Left lobe of liver (tissue), 2 donors: ENCODE results near the gene CDAN1. TPM values are rescaled to one million over a fixed set of nuclear protein-coding genes. Genes with fewer than 3 reads are reported as not detected.

Source experiments
- ATAC-seq: fragments of 200-7000 bp; cut with Tn5 transposase; one replicate; pipeline ENCODE4 v1.9.1; 2020; ENCODE audit warnings: mild to moderate bottlenecking, moderate library complexity
- DNase-seq: peaks from one replicate; pipeline ENCODE4 v3.0.0-alpha.2; 2020; ENCODE audit warnings: low spot score
- total RNA-seq: library from RNA; stranded (reverse); gene quantifications from one replicate; pipeline ENCODE4 v1.2.1, GENCODE V29; 2021
- donor health status: DM: no; HTN: no; CAD: no; lungs with moderate emphysema.
- donor health status: DM: no; HTN: yes; CAD: no.

The CDAN1 gene
- total RNA-seq, 1 donor from 2014 or later: 10.1 TPM

GRCh38 chr15:42734076-42734672 is 2.8 kb downstream of the CDAN1 start:
- no peak for DNase-seq
- ATAC-seq: no peak

- DNase-seq (no peak), ATAC-seq (no peak)
Observed at GRCh38 chr15:42733027-42733426, 3.9 kb downstream of the CDAN1 start.

GRCh38 chr15:42732095-42732827 is 4.7 kb downstream of the CDAN1 start:
- DNase-seq: no peak
- no peak for ATAC-seq

GRCh38 chr15:42731461-42731860 is 5.5 kb downstream of the CDAN1 start:
- no peak for ATAC-seq
- DNase-seq: no peak

- DNase-seq (no peak), ATAC-seq (no peak)
Observed at GRCh38 chr15:42730536-42730935, 6.4 kb downstream of the CDAN1 start.

- ATAC-seq (no peak), DNase-seq (no peak)
Observed at GRCh38 chr15:42730135-42730534, 6.8 kb downstream of the CDAN1 start.

GRCh38 chr15:42729409-42729808 is 7.5 kb downstream of the CDAN1 start:
- ATAC-seq (no peak), DNase-seq (no peak)

GRCh38 chr15:42728972-42729371 is 8.0 kb downstream of the CDAN1 start:
- ATAC-seq (no peak), DNase-seq (no peak)

GRCh38 chr15:42728560-42728959 is 8.4 kb downstream of the CDAN1 start:
- DNase-seq: no peak
- no peak for ATAC-seq

- ATAC-seq: peak; percentile 24
Observed at GRCh38 chr15:42727750-42728381, 9.1 kb downstream of the CDAN1 start.

GRCh38 chr15:42726114-42726513 is 10.8 kb downstream of the CDAN1 start:
- DNase-seq (no peak), ATAC-seq (no peak)

More at GRCh38 chr15:42727750-42728381, 9.1 kb downstream of the CDAN1 start:
- DNase-seq: no peak

GRCh38 chr15:42725331-42725903 is 11.5 kb downstream of the CDAN1 start:
- ATAC-seq (no peak), DNase-seq (no peak)

GRCh38 chr15:42724276-42724675 is 12.7 kb downstream of the CDAN1 start:
- DNase-seq (no peak), ATAC-seq (no peak)

GRCh38 chr15:42723068-42723467 is 13.9 kb downstream of the CDAN1 start:
- ATAC-seq (no peak), DNase-seq (no peak)

GRCh38 chr15:42721916-42722315 is 15.0 kb downstream of the CDAN1 start:
- no peak for DNase-seq
- ATAC-seq: no peak

GRCh38 chr15:42721016-42721415 is 15.9 kb downstream of the CDAN1 start:
- DNase-seq: no peak
- no peak for ATAC-seq

GRCh38 chr15:42720071-42720470 is 16.9 kb downstream of the CDAN1 start:
- ATAC-seq (no peak), DNase-seq (no peak)

- DNase-seq: no peak
- peak; percentile 72 for ATAC-seq
Observed at GRCh38 chr15:42719043-42719442, 17.9 kb downstream of the CDAN1 start.

GRCh38 chr15:42716626-42717025 is 20.3 kb downstream of the CDAN1 start:
- no peak for DNase-seq
- ATAC-seq: no peak

GRCh38 chr15:42716125-42716524 is 20.8 kb downstream of the CDAN1 start:
- DNase-seq (no peak), ATAC-seq (no peak)

GRCh38 chr15:42712584-42712983 is 24.3 kb downstream of the CDAN1 start:
- ATAC-seq: no peak
- no peak for DNase-seq

GRCh38 chr15:42711746-42712145 is 25.2 kb downstream of the CDAN1 start:
- no peak for ATAC-seq

More at GRCh38 chr15:42711746-42712145, 25.2 kb downstream of the CDAN1 start:
- DNase-seq: no peak
